MM.1S (cell line): ENCODE data around the gene SP140L.

Experiments used
- DNase-seq: peaks from one replicate; pipeline ENCODE4 v3.0.0-alpha.2; 2015
- H2AFZ ChIP-seq: fragments of 300-600 bp; sonication (generic); 2 replicates; pipeline ENCODE4 v1.6.0; 2016; ENCODE audit warnings: antibody characterized with exemption, low read length
- H3F3A ChIP-seq: fragments of 300-600 bp; sonication (generic); 2 replicates; pipeline ENCODE4 v1.6.1; 2016; ENCODE audit warnings: mild to moderate bottlenecking, antibody characterized with exemption, low read length, moderate library complexity, mixed read lengths; ENCODE audit not compliant: insufficient read depth
- H3K27ac ChIP-seq: fragments of 300-600 bp; sonication (generic); 2 replicates; pipeline ENCODE4 v1.5.1; 2016; ENCODE audit warnings: mild to moderate bottlenecking, low read length
- H3K27me3 ChIP-seq: fragments of 300-600 bp; sonication (generic); replicated peaks from 2 replicates; pipeline ENCODE4 v1.6.0; 2016; ENCODE audit warnings: low read length; ENCODE audit not compliant: insufficient read depth
- H3K36me3 ChIP-seq: fragments of 300-600 bp; sonication (generic); replicated peaks from 2 replicates; pipeline ENCODE4 v1.6.1; 2016; ENCODE audit warnings: mild to moderate bottlenecking, low read length, mixed read lengths; ENCODE audit not compliant: insufficient read depth
- H3K4me1 ChIP-seq: fragments of 300-600 bp; sonication (generic); 2 replicates; pipeline ENCODE4 v1.6.1; 2016; ENCODE audit warnings: low read length, mixed read lengths
- H3K4me2 ChIP-seq: fragments of 300-600 bp; sonication (generic); 2 replicates; pipeline ENCODE4 v1.6.0; 2016; ENCODE audit warnings: low read depth, low read length
- H3K4me3 ChIP-seq: fragments of 300-600 bp; sonication (generic); 2 replicates; pipeline ENCODE4 v1.5.1; 2016; ENCODE audit warnings: low read length, mixed read lengths
- H3K79me2 ChIP-seq: fragments of 300-600 bp; sonication (generic); 2 replicates; pipeline ENCODE4 v1.6.1; 2016; ENCODE audit warnings: mixed run types, low read length, mixed read lengths
- H3K9ac ChIP-seq: fragments of 300-600 bp; sonication (generic); 2 replicates; pipeline ENCODE4 v1.6.1; 2016; ENCODE audit warnings: low read length, mixed read lengths
- H3K9me2 ChIP-seq: fragments of 300-600 bp; sonication (generic); replicated peaks from 2 replicates; pipeline ENCODE4 v1.6.1; 2016; ENCODE audit warnings: mild to moderate bottlenecking, low read length, mixed read lengths; ENCODE audit not compliant: insufficient read depth
- H3K9me3 ChIP-seq: fragments of 300-600 bp; sonication (generic); replicated peaks from 2 replicates; pipeline ENCODE4 v1.6.1; 2016; ENCODE audit warnings: mild to moderate bottlenecking, low read length, mixed read lengths; ENCODE audit not compliant: insufficient read depth
- H4K20me1 ChIP-seq: fragments of 300-600 bp; sonication (generic); 2 replicates; pipeline ENCODE4 v1.6.1; 2016; ENCODE audit warnings: mild to moderate bottlenecking, low read length, moderate library complexity, mixed read lengths; ENCODE audit not compliant: insufficient read depth
- CTCF ChIP-seq: fragments of 300-600 bp; sonication (generic); IDR thresholded peaks from 2 replicates; pipeline ENCODE4 v1.5.1; 2016; ENCODE audit warnings: antibody characterized with exemption, low read length, mixed read lengths
- EZH2 ChIP-seq: fragments of 300-600 bp; sonication (generic); optimal IDR thresholded peaks from 2 replicates; pipeline ENCODE3; 2017; ENCODE audit warnings: low read depth, mild to moderate bottlenecking, antibody characterized with exemption, low read length, mixed read lengths
- EZH2phosphoT487 ChIP-seq: fragments of 300-600 bp; sonication (generic); IDR thresholded peaks from 2 replicates; pipeline ENCODE4 v1.6.1; 2018; ENCODE audit warnings: antibody characterized with exemption, low read length

The SP140L gene

GRCh38 chr2:230419181-230419580 is 92.2 kb downstream of the SP140L start:
- H3K9me3 ChIP-seq = no peaks in the 10 kb centered on the region
- H3K27me3 ChIP-seq = no peaks in the 10 kb centered on the region
- no peak overlapping the region for H3K9ac ChIP-seq
- H3K9me2 ChIP-seq = no peaks in the 10 kb centered on the region
- H3K79me2 ChIP-seq = peaks cover 76% of the 10 kb centered on the region
- no peaks in the 10 kb centered on the region for H4K20me1 ChIP-seq
- no peak overlapping the region for H2AFZ ChIP-seq
- H3K27ac ChIP-seq = no peak overlapping the region
- TF ChIP-seq EZH2phosphoT487 (no peak), EZH2 (no peak), CTCF (no peak)
- peaks cover 15% of the 10 kb centered on the region for H3K4me1 ChIP-seq
- no peak overlapping the region for H3K4me2 ChIP-seq
- peaks cover 9% of the 10 kb centered on the region for H3F3A ChIP-seq
- H3K4me3 ChIP-seq = no peak overlapping the region
- H3K36me3 ChIP-seq = no peaks in the 10 kb centered on the region
- no peak for DNase-seq

GRCh38 chr2:230422149-230422548 is 95.2 kb downstream of the SP140L start:
- H3F3A ChIP-seq = no peaks in the 10 kb centered on the region; the same call in 1 of the 2 replicates
- no peaks in the 10 kb centered on the region for H3K36me3 ChIP-seq
- no peaks in the 10 kb centered on the region for H3K9me3 ChIP-seq
- H3K27me3 ChIP-seq = no peaks in the 10 kb centered on the region
- H3K4me1 ChIP-seq = peaks cover 11% of the 10 kb centered on the region
- no peaks in the 10 kb centered on the region for H4K20me1 ChIP-seq
- H3K9me2 ChIP-seq = no peaks in the 10 kb centered on the region
- H3K4me3 ChIP-seq = no peak overlapping the region
- no peak overlapping the region for H3K9ac ChIP-seq
- H3K27ac ChIP-seq = no peak overlapping the region
- no peak overlapping the region for H2AFZ ChIP-seq
- no peak overlapping the region for H3K4me2 ChIP-seq
- DNase-seq = no peak
- TF ChIP-seq CTCF = no peak
- TF ChIP-seq EZH2phosphoT487 = no peak
- no peak for TF ChIP-seq EZH2
- peaks cover 94% of the 10 kb centered on the region for H3K79me2 ChIP-seq

GRCh38 chr2:230423851-230424458 is 97.0 kb downstream of the SP140L start:
- no peak overlapping the region for H3K4me3 ChIP-seq
- H3K4me2 ChIP-seq = no peak overlapping the region
- peaks cover 84% of the 10 kb centered on the region for H3K79me2 ChIP-seq
- no peak for TF ChIP-seq EZH2phosphoT487
- TF ChIP-seq EZH2 = no peak
- no peak for TF ChIP-seq CTCF
- H3K27ac ChIP-seq = no peak overlapping the region
- H3K9me2 ChIP-seq = no peaks in the 10 kb centered on the region
- H3K9me3 ChIP-seq = no peaks in the 10 kb centered on the region
- H3K9ac ChIP-seq = no peak overlapping the region
- no peaks in the 10 kb centered on the region for H3K27me3 ChIP-seq
- H4K20me1 ChIP-seq = no peaks in the 10 kb centered on the region
- DNase-seq = no peak
- H3K36me3 ChIP-seq = no peaks in the 10 kb centered on the region
- peaks cover 4% of the 10 kb centered on the region; the same call in 1 of the 2 replicates for H3K4me1 ChIP-seq
- no peak overlapping the region for H2AFZ ChIP-seq
- no peaks in the 10 kb centered on the region for H3F3A ChIP-seq
